Caco-2 (cell line): ENCODE measurements around the gene ZFHX3. TPM values are rescaled to one million over a fixed set of nuclear protein-coding genes. Genes with fewer than 3 reads are reported as not detected.

Experiments used
- BruUV-seq: library from RNA; stranded (reverse); fragments of 400-500 nt; replicated peaks from 2 replicates; lab custom pipeline; 2021; lab: Mats Ljungman, UMichigan
- CTCF ChIA-PET: fragments of 300-600 bp; sonication (Branson Sonifier 250); formaldehyde crosslinking; loops from one replicate; lab custom pipeline; 2022; ENCODE audit warnings: antibody characterized with exemption; lab: Charles Lee
- POLR2A ChIA-PET: fragments of 300-600 bp; sonication (Branson Sonifier 250); formaldehyde crosslinking; loops from one replicate; lab custom pipeline; 2022; ENCODE audit warnings: antibody characterized with exemption; lab: Charles Lee
- DNase-seq, 2 experiments: peaks; one replicate each; pipeline versions ENCODE4 v3.0.0 to v3.0.0-alpha.2; 2020 to 2022
- H3K27me3 ChIP-seq: replicated peaks from 2 replicates; pipeline ENCODE4 v1.6.0; 2011; ENCODE audit warnings: low read length; ENCODE audit not compliant: control insufficient read depth, insufficient read depth
- H3K36me3 ChIP-seq: 2 replicates; pipeline ENCODE4 v1.5.1; 2011; ENCODE audit warnings: low read length; ENCODE audit not compliant: control insufficient read depth, insufficient read depth
- H3K4me1 ChIP-seq: fragments of 250-450 bp; sonication (Bioruptor Pico); 2 replicates; pipeline ENCODE4 v1.5.1; 2020; ENCODE audit warnings: mild to moderate bottlenecking
- H3K4me3 ChIP-seq: 2 replicates; pipeline ENCODE4 v1.5.1; 2011; ENCODE audit warnings: low read depth, mild to moderate bottlenecking, control low read depth, low read length
- H3K9me3 ChIP-seq: fragments of 250-450 bp; sonication (Bioruptor Pico); 2 replicates; pipeline ENCODE4 v1.5.1; 2020; ENCODE audit warnings: mild to moderate bottlenecking, moderate library complexity
- H3K27ac Mint-ChIP-seq: one replicate; pipeline ENCODE4 v1.8.0; 2022; ENCODE audit warnings: mixed read lengths; ENCODE audit not compliant: unreplicated experiment
- H3K27me3 Mint-ChIP-seq: one replicate; pipeline ENCODE4 v1.8.0; 2022; ENCODE audit warnings: mixed read lengths; ENCODE audit not compliant: insufficient read depth, unreplicated experiment
- H3K36me3 Mint-ChIP-seq: one replicate; pipeline ENCODE4 v1.8.0; 2022; ENCODE audit warnings: mild to moderate bottlenecking, mixed read lengths; ENCODE audit not compliant: insufficient read depth, unreplicated experiment
- H3K4me1 Mint-ChIP-seq: one replicate; pipeline ENCODE4 v1.8.0; 2022; ENCODE audit warnings: low read depth, mixed read lengths; ENCODE audit not compliant: unreplicated experiment
- H3K4me3 Mint-ChIP-seq: one replicate; pipeline ENCODE4 v1.8.0; 2022; ENCODE audit warnings: mild to moderate bottlenecking, moderate library complexity, mixed read lengths; ENCODE audit not compliant: unreplicated experiment
- H3K9me3 Mint-ChIP-seq: one replicate; pipeline ENCODE4 v1.8.0; 2022; ENCODE audit warnings: mixed read lengths; ENCODE audit not compliant: unreplicated experiment
- intact Hi-C: fragments of 100-400 bp; cut with micrococcal nuclease; formaldehyde crosslinking; loops from one replicate; pipeline ENCODE4 v1.10.0; 2022; ENCODE audit not compliant: unreplicated experiment
- total RNA-seq: library from RNA; stranded (reverse); gene quantifications from 2 replicates; pipeline ENCODE4 v1.2.3, GENCODE V29; 2022
- TF ChIP-seq, protein P1 (sequence below), 2 experiments: fragments of 200-600 bp in 1 of 2; IDR thresholded peaks; 1 replicate in 1 of 2; 2 replicates in 1 of 2; pipeline versions ENCODE4 v1.5.1 to v1.8.0; 2011 to 2022; ENCODE audit warnings: antibody characterized with exemption in 1 of 2, control low read depth in 1 of 2, inconsistent platforms in 1 of 2, low read depth in 1 of 2, low read length in 1 of 2, mild to moderate bottlenecking in 1 of 2, moderate library complexity in 1 of 2; ENCODE audit not compliant: insufficient read depth in 1 of 2, severe bottlenecking in 1 of 2, unreplicated experiment in 1 of 2

ZFHX3 gene
- total RNA-seq, 1 experiment from 2014 or later, result 39.9 TPM

DNA sequence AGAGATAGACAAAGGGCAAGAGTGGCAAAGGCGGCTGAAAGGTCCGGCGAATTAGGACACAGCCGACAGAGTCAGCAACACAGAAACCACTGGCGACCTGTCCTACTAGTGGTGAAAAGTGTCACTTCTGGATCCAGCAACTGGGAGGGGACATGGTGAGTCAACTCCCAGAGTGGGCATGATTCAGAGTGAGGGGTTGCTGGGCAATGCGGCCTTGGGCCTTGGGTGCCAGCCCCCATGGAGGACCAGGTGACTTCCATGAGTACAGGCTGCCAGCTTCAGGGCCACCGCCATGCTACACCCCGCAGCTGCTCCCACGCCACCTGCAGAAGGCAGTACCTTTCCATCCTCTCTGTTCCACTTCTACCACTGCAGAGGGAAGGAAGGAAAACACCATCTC, 110.6 kb downstream of the ZFHX3 start:
- intact Hi-C loops, result loop anchor here (5.0 to 10.0 kb wide), 2 partner anchors 100 to 103 kb away; no protein-coding TSS in a partner anchor
- ChIA-PET POLR2A (interaction anchor here (1.7 kb wide), 1 partner anchor 60 kb away, joined by 6 read pairs; no protein-coding TSS in a partner anchor), CTCF (no interaction called here)

DNA sequence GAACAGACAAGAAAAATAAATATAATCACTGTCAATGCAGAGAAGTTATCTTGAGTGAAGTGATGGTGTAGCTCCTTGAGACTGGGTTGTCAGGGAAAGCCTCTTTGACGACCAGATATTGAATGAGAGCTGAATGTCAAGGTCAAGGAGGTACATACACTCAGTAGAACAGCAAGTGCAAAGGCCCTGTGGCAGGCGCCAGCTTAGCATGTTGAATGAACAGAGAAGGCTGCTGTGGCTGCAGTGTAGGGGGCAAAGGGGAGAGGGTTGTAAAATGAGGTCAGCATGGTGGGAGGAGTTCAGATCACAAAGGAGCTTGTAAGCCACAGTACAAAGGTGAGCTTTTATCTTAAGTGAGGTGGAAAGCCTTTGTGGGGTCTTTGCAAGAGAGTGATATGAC, 111.5 kb downstream of the ZFHX3 start:
- Histone ChIP-seq H3K36me3 (no peaks in the 10 kb centered on the region; the same call in 1 of the 2 replicates), H3K9me3 (no peaks in the 10 kb centered on the region), H3K4me1 (peaks cover 59% of the 10 kb centered on the region), H3K27me3 (no peaks in the 10 kb centered on the region), H3K4me3 (no peak overlapping the region)
- no peaks in the 10 kb centered on the region for H3K9me3 Mint-ChIP-seq
- ChIA-PET CTCF (interaction anchor here (0.7 to 1.2 kb wide), 3 partner anchors 96 to 221 kb away, joined by 3 to 7 read pairs (median 4); no protein-coding TSS in a partner anchor), POLR2A (interaction anchor here (0.6 to 1.7 kb wide), 3 partner anchors 59 to 76 kb away, joined by 3 to 6 read pairs (median 4); no protein-coding TSS in a partner anchor)
- H3K27ac Mint-ChIP-seq, result peak overlapping the region; percentile 76
- peak overlapping the region; percentile 37 for H3K4me3 Mint-ChIP-seq
- intact Hi-C loops, result loop anchor here (1.0 to 10.0 kb wide), 4 partner anchors 61 to 102 kb away; no protein-coding TSS in a partner anchor
- no peaks in the 10 kb centered on the region for H3K27me3 Mint-ChIP-seq
- DNase-seq, result peak; percentile 76 to 84
- TF ChIP-seq, protein P1, sequence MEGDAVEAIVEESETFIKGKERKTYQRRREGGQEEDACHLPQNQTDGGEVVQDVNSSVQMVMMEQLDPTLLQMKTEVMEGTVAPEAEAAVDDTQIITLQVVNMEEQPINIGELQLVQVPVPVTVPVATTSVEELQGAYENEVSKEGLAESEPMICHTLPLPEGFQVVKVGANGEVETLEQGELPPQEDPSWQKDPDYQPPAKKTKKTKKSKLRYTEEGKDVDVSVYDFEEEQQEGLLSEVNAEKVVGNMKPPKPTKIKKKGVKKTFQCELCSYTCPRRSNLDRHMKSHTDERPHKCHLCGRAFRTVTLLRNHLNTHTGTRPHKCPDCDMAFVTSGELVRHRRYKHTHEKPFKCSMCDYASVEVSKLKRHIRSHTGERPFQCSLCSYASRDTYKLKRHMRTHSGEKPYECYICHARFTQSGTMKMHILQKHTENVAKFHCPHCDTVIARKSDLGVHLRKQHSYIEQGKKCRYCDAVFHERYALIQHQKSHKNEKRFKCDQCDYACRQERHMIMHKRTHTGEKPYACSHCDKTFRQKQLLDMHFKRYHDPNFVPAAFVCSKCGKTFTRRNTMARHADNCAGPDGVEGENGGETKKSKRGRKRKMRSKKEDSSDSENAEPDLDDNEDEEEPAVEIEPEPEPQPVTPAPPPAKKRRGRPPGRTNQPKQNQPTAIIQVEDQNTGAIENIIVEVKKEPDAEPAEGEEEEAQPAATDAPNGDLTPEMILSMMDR (IDR thresholded peaks at IDR 0.05; ENCODE audit: insufficient read depth in 1 of 2, low read depth in 1 of 2, low read length in 1 of 2, severe bottlenecking in 1 of 2, unreplicated experiment in 1 of 2), result no peak
- BruUV-seq, result no TSS peak
- peaks cover 34% of the 10 kb centered on the region for H3K36me3 Mint-ChIP-seq
- H3K4me1 Mint-ChIP-seq, result peaks cover 78% of the 10 kb centered on the region

More for the DNA sequence above, 110.6 kb downstream of the ZFHX3 start:
- BruUV-seq, result no TSS peak
- Histone ChIP-seq H3K4me1 (peaks cover 66% of the 10 kb centered on the region), H3K4me3 (no peak overlapping the region), H3K27me3 (no peaks in the 10 kb centered on the region), H3K9me3 (no peaks in the 10 kb centered on the region), H3K36me3 (no peaks in the 10 kb centered on the region; the same call in 1 of the 2 replicates)
- Mint-ChIP-seq H3K4me3 (no peak overlapping the region), H3K36me3 (peaks cover 32% of the 10 kb centered on the region), H3K4me1 (peaks cover 70% of the 10 kb centered on the region), H3K27me3 (no peaks in the 10 kb centered on the region), H3K27ac (peak overlapping the region; percentile 76), H3K9me3 (no peaks in the 10 kb centered on the region)
- no peak for DNase-seq
- TF ChIP-seq, protein P1 (IDR thresholded peaks at IDR 0.05; ENCODE audit: insufficient read depth in 1 of 2, low read depth in 1 of 2, low read length in 1 of 2, severe bottlenecking in 1 of 2, unreplicated experiment in 1 of 2), result peak in 1 of 2 experiments; percentile 27

DNA sequence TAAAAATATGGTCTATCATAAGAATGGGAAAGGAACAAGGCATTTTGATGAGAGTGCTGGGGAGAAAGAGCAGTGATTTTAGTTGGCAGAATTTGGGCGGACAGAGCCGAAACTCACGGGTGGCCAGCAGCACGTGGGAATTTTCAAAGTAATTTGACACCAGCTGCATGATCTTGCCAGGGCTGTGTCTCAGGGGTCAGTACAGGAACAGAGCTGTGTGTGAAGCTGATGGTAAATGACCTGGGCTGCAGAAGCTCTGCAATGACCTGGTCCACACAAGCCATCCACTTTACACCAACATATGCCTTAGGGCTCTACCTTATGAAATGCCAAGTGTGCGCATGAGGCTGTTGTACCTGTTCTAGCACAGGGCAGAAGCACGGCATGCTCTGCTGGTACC, 112.0 kb downstream of the ZFHX3 start:
- peak overlapping the region; percentile 21 for H3K27ac Mint-ChIP-seq
- H3K27me3 ChIP-seq, result no peaks in the 10 kb centered on the region
- TF ChIP-seq, protein P1 (IDR thresholded peaks at IDR 0.05; ENCODE audit: insufficient read depth in 1 of 2, low read depth in 1 of 2, low read length in 1 of 2, severe bottlenecking in 1 of 2, unreplicated experiment in 1 of 2), result no peak
- peaks cover 59% of the 10 kb centered on the region for H3K4me1 ChIP-seq
- DNase-seq, result no peak
- BruUV-seq, result TSS peak; percentile 36
- ChIA-PET POLR2A (interaction anchor here (0.9 to 1.7 kb wide), 2 partner anchors 59 to 76 kb away, joined by 3 to 6 read pairs; no protein-coding TSS in a partner anchor), CTCF (interaction anchor here (1.0 to 1.2 kb wide), 2 partner anchors 97 to 103 kb away, joined by 3 to 7 read pairs; no protein-coding TSS in a partner anchor)
- H3K9me3 ChIP-seq, result no peaks in the 10 kb centered on the region
- no peaks in the 10 kb centered on the region for H3K27me3 Mint-ChIP-seq
- H3K36me3 ChIP-seq, result no peaks in the 10 kb centered on the region; the same call in 1 of the 2 replicates
- no peak overlapping the region for H3K4me3 Mint-ChIP-seq
- intact Hi-C loops, result loop anchor here (1.0 to 10.0 kb wide), 4 partner anchors 61 to 101 kb away; no protein-coding TSS in a partner anchor
- H3K4me1 Mint-ChIP-seq, result peaks cover 83% of the 10 kb centered on the region
- no peak overlapping the region for H3K4me3 ChIP-seq
- H3K36me3 Mint-ChIP-seq, result peaks cover 34% of the 10 kb centered on the region
- H3K9me3 Mint-ChIP-seq, result no peaks in the 10 kb centered on the region
